ENCODE data around the gene PDGFD. TPM values are rescaled to one million over a fixed set of nuclear protein-coding genes. Genes with fewer than 3 reads are reported as not detected.

The PDGFD gene
- total RNA-seq, 1 donor from 2014 or later, result 0.76 TPM

- ATAC-seq, result no peak
Measured at GRCh38 chr11:104093426-104094280, 70.3 kb downstream of the PDGFD start.

GRCh38 chr11:104092744-104093143, 71.2 kb downstream of the PDGFD start:
- no peak for ATAC-seq

DNA sequence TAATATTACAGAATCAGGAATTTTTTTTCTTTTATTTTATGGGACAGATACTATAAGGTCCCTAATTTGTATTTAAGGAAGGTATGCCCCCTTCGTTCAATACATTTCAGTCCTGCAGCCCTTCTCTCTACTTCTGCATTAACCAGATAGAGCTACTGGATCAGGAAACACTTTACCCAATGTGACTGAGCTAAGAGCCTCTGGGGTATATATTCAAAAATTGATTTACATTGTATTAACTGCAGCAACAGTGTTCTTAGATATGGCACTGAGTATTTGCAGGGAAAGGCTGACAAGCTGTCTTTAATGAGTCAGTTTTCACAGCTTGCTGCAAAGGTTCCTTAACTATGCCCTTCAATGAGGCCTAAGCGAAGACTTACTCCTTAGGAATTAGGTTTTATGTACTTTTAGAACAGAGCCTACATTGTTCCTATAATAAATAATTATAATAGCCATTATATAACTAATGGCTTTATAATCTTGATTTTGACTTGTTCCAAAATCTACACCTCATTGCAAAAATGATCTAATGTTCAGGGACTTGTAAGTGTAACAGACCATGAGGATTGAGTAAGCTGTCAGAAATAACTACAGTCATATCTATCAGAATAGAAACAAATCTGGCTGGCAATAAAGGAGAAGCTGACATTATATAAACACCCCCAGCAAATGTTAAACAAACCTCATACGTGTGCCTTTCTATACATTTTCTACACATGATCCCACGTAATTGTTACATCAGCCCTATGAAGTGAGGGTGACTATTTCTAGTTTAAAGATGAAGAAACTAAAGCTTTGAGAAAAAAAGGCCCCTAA, 72.5 kb downstream of the PDGFD start:
- ATAC-seq, result no peak

DNA sequence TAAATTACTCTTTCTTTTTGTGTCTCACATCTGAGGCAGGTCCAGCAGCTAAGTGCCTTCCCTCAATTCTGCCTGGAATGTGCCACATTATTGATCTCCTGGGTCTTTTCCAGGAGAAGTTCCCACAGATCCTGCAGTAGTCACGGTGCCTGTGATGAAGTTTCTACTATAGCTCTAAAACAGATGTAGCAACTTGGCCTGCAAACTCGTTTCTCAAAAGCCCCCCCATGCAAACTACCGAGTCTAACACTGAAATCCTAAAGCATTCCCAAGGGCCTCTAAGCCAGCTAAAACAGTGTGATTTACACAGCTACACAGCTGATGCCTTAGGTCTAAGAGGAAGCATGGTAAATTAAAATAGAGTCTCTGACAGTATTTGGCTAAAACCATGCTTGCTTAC, 73.2 kb downstream of the PDGFD start:
- ATAC-seq, result no peak

- no peak for ATAC-seq
Measured at GRCh38 chr11:104089481-104089880, 74.5 kb downstream of the PDGFD start.

DNA sequence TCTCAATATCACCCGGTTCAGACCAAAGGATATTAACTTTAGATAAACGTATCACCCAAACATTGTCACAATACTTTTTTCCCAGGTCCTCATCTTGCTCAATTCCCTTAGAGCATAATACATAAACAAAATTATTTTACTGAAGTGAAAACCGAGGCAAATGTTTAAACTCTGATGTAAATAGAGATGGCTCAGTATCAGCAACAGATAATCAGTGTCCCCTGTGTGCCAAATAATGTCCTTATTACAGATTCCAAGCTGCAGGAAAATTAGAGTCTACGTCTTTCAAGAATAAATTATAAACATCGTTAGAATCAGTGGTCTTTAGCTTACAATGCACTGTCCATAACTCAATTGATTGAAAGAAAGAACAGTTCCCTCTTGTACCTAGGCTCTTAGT, 77.3 kb downstream of the PDGFD start:
- ATAC-seq, result no peak

- no peak for ATAC-seq
Measured at GRCh38 chr11:104078995-104079394, 85.0 kb downstream of the PDGFD start.

DNA sequence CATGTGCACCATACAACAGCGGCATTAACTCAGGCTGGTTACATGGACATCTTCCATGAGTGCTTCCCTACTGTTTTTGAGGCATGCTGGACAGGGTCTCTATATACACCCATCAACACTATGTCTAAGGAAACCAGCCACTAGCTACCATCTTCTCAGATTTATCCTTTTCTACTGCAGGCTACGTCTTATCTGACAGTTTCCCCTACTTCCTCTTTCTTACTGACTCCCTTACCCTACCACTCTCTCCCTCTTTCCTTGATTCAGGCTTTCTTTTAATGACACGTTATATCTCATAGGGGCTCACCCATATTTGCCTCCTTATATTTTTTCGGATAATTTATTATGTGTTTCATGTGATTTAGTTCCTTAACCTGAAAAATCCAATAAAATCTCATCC, 85.7 kb downstream of the PDGFD start:
- no peak for ATAC-seq

- ATAC-seq, result peak; percentile 87
Measured at GRCh38 chr11:104076455-104076854, 87.5 kb downstream of the PDGFD start.

GRCh38 chr11:104075706-104076105, 88.2 kb downstream of the PDGFD start:
- ATAC-seq, result peak; percentile 48

DNA sequence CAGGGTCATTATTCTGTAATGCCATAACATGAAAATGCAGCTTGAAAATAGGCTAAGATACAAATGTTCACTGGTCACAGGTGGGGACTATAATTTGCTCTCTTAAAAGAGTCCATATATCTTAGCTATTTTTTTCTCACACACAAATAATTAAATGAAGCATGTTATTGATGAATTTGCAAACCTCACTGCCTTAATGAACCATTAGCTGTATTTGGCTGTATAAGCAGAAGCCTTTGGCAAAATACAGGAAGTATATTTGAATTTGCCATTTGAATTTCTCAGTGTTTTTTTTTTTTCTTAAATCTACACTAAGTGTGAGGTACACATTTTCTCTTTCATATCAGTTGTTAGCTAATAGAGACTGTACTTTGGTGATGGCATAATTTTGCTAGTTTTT, 88.9 kb downstream of the PDGFD start:
- no peak for ATAC-seq

DNA sequence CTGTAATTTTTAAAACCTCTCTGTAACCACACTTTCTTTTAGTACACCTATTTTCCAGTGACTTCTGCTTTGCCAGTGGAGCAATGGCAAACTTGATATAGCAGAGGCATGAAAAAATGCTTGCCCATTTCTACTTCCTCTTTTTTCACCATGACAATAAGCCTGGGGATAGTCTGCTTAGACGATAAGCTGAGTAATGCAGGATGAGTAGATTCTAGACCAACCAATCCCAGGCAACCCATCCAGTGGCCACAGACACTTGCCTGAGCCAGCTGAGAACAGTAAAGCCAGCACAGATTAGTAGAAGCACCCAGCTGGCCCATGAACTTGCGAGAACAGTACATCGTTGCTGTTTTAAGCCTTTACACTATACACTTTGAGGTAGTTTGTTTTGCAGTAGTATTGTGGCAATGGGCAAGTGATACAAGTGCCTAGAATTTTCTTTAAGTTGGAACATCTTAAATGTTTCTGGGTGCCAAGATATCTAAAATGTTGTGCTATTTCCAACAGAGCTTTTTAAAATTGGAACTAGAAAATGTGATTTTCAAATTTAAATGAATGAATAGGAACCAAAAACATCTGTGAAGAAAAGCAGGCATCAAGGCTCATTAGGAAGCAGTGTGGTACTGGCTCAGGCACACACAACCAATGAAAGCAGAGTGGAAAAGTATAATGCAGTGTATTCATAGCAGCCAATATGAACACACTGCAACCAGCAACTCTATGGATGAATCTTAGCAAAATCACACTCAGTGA, 89.8 kb downstream of the PDGFD start:
- ATAC-seq, result peak; percentile 98

- no peak for ATAC-seq
Measured at GRCh38 chr11:104067534-104067933, 96.4 kb downstream of the PDGFD start.

DNA sequence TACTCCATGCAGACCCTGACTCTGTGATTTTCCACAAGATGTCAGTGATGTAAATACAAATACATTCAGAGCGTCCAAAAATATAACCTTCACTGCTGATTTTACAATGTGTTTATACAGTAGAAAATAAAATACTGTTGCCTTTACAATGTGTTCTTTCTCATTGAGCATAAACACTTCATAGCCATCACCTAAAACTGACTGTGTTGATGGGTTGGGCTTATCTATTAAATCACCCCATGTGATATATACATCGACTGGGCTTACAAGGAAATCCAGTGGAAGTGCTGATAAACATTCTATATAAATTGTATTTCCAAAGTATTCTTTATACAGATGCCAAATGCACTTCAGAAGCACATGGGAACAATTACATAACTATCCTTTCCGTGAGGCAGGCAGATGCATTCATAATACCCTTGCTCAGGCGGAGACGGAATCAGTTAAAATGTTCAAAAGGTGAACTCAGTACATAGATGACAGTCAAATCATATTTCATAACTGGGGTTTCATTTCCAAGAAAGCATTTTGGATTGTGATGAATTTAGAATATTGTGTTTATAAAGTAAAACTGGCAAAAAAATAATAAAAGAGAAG, 99.8 kb downstream of the PDGFD start:
- no peak for ATAC-seq

DNA sequence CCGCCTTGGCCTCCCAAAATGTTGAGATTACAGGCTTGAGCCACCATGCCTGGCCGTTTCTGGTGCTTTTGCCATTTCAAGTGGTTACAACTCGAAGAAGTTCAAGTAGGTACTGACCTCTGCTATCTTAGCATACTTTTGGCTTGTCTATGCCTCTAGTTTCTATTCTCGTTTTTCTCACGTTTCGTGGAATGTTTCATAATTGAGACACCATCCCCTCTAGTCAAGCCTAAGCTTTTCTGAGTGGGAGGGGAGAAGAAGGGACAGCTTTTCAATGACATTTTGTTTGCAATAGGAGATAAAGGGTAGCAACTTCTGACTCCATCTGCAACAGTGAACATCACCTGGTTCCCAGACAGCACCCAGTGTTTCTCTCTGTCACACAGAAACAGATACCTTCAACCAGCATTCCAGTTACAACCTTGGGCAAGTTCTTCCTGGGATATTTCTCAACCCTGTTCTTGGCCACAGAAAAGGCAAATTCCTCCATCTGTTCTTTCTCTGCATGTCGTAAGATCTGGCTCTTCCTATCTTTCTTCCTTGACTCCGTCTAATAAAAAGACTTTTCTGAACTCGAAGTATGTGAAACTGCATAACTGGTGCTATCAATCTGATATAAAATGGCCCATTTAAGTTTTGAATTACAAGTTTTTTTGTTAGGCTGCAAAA, 102.0 kb downstream of the PDGFD start:
- no peak for ATAC-seq

DNA sequence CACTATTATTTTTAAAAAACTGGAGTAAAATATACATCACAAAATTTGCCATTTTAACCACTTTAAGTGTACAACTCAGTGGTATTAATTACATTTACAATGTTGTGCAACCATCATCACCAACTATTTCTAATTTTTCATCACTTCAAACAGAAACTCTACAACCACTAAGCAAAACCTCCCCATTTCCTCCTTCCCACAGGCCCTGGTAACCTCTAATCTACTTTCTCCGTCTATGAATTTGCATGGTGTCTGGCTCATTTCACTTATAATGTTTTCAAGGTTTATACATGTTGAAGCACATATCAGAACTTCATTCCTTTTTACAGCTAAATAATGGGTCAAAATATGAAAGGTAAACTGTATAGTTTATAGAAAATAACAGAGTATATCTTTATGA, 103.1 kb downstream of the PDGFD start:
- ATAC-seq, result no peak

DNA sequence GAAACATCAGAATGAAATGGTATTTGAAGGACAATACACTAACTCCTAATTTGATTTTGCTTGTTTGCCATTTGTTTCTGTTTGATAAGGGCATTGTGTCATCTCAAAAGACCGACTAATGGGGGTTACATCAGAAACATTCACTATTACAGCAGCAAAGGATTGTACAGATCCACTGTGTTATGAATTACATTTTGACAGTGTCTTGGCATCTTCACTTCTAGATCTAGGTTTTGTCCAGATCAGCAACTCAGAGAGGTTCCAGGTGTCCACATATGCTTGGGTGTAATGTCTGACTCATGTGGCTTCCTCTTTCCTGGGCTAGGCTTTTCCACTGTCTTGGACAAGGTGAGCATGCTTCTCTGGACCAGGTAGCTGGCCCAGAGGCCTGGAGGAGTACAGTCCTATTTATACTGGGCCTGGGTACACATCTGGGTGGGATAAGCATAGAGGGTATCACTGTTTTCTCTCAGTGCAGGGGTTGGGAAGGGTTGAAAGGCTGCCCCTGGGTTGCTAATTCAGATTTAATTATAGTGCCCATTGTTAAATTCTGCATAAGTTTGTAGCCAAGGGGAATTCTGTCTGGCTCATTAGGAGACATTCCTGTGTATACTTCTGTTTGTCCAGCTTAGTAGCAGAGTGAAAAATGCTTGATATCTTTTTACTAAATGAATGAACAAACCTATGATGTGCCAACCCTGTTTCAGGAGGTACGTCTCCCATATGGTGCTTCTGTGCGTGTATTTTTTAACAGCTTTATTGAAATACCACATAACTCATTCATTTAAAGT, 103.7 kb downstream of the PDGFD start:
- ATAC-seq, result peak; percentile 29

GRCh38 chr11:104058680-104059079, 105.3 kb downstream of the PDGFD start:
- no peak for ATAC-seq

GRCh38 chr11:104057908-104058307, 106.0 kb downstream of the PDGFD start:
- ATAC-seq, result no peak

- ATAC-seq, result no peak
Measured at GRCh38 chr11:104055596-104055995, 108.4 kb downstream of the PDGFD start.

DNA sequence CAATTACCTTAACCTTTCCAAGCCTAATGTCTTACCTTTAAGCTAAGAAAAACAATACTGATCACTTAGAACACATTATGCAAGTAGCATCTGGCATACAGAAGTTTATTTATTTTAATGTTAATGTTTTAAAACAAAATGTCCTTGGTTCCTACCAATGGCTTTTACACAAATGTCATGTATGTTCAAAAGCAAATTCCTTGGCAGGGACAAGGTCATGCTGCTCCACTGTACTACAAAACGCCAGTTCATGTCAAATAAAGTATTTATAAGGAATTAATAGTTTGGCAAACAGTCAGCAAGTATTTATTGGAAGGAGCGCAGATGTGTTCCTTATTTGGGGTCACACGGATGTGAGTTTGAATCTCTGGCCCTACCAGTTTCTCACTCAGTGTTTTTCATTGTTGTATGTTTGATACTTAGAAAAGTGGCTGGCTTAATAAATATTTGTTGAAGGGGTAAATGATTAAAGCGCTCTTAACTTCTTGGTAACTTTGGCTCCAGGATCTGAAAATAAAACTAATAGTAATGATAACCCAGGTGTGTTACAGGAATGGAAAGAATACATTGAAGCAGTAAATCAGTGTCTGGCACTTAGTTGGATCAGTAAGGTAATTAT, 108.9 kb downstream of the PDGFD start:
- ATAC-seq, result no peak

Data from esophagus mucosa (tissue), 1 donor.